Progenitor cell of endocrine pancreas (in vitro differentiated cells): ENCODE measurements around the gene SMCO2. TPM values are rescaled to one million over a fixed set of nuclear protein-coding genes. Genes with fewer than 3 reads are reported as not detected.

Experiments used
- DNase-seq: peaks from one replicate; pipeline ENCODE4 v3.0.0; 2021; ENCODE audit warnings: low spot score; ENCODE audit not compliant: unreplicated experiment
- H3K27ac Mint-ChIP-seq: 2 replicates; pipeline ENCODE4 v1.8.0; 2021; ENCODE audit warnings: mild to moderate bottlenecking, moderate library complexity, mixed read lengths
- H3K27me3 Mint-ChIP-seq: 2 replicates; pipeline ENCODE4 v1.8.0; 2021; ENCODE audit warnings: mixed read lengths
- H3K36me3 Mint-ChIP-seq: 2 replicates; pipeline ENCODE4 v1.8.0; 2022; ENCODE audit warnings: mixed read lengths; ENCODE audit not compliant: insufficient read depth
- H3K4me1 Mint-ChIP-seq: 2 replicates; pipeline ENCODE4 v1.8.0; 2021; ENCODE audit warnings: low read depth, mixed read lengths
- H3K4me3 Mint-ChIP-seq: 2 replicates; pipeline ENCODE4 v1.8.0; 2021; ENCODE audit warnings: low read depth, mild to moderate bottlenecking, moderate library complexity, mixed read lengths
- H3K9me3 Mint-ChIP-seq: 2 replicates; pipeline ENCODE4 v1.8.0; 2021; ENCODE audit warnings: low read depth, mixed read lengths
- total RNA-seq: library from RNA; stranded (reverse); gene quantifications from 2 replicates; pipeline ENCODE4 v1.2.1, GENCODE V29; 2021
- TF ChIP-seq, protein P1 (sequence below): fragments of 200-600 bp; sonication (generic); IDR thresholded peaks from one replicate; pipeline ENCODE4 v1.5.0; 2021; ENCODE audit warnings: antibody characterized with exemption, mild to moderate bottlenecking; ENCODE audit not compliant: unreplicated experiment

SMCO2 gene
- total RNA-seq, 1 donor from 2014 or later = 1.4 TPM

DNA sequence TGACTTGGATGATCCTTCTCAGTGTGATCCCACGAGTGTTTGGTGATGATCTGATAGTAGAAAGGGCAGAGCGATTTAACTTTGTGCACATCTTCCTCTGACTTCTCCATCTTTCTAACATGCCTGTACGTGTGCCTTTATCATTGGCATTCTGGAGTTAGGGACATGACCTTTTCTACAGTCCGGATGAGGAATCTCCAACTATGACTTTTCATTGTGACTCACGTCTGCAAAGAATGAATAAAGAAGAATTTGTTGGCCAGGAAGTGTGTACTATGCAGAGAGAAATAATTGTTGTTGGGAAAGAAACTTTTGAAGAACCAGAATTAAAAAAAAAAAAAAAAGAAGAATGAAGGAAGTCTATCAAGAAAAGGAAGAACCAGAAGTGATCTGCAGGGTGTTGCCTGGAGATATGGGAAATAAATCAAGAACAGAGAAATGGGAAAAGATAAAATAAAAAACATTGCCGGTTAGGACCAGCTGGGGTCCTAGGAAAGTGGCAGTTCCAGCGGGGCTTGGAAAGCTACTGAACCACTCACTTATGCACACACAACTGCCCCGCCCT, 102.8 kb downstream of the SMCO2 start:
- Mint-ChIP-seq H3K27ac (peak overlapping the region; percentile 0), H3K4me3 (no peak overlapping the region), H3K27me3 (no peaks in the 10 kb centered on the region), H3K36me3 (peaks cover 5% of the 10 kb centered on the region), H3K9me3 (peaks cover 3% of the 10 kb centered on the region), H3K4me1 (peaks cover 18% of the 10 kb centered on the region)
- DNase-seq = no peak
- TF ChIP-seq, protein P1, sequence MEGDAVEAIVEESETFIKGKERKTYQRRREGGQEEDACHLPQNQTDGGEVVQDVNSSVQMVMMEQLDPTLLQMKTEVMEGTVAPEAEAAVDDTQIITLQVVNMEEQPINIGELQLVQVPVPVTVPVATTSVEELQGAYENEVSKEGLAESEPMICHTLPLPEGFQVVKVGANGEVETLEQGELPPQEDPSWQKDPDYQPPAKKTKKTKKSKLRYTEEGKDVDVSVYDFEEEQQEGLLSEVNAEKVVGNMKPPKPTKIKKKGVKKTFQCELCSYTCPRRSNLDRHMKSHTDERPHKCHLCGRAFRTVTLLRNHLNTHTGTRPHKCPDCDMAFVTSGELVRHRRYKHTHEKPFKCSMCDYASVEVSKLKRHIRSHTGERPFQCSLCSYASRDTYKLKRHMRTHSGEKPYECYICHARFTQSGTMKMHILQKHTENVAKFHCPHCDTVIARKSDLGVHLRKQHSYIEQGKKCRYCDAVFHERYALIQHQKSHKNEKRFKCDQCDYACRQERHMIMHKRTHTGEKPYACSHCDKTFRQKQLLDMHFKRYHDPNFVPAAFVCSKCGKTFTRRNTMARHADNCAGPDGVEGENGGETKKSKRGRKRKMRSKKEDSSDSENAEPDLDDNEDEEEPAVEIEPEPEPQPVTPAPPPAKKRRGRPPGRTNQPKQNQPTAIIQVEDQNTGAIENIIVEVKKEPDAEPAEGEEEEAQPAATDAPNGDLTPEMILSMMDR = no peak

DNA sequence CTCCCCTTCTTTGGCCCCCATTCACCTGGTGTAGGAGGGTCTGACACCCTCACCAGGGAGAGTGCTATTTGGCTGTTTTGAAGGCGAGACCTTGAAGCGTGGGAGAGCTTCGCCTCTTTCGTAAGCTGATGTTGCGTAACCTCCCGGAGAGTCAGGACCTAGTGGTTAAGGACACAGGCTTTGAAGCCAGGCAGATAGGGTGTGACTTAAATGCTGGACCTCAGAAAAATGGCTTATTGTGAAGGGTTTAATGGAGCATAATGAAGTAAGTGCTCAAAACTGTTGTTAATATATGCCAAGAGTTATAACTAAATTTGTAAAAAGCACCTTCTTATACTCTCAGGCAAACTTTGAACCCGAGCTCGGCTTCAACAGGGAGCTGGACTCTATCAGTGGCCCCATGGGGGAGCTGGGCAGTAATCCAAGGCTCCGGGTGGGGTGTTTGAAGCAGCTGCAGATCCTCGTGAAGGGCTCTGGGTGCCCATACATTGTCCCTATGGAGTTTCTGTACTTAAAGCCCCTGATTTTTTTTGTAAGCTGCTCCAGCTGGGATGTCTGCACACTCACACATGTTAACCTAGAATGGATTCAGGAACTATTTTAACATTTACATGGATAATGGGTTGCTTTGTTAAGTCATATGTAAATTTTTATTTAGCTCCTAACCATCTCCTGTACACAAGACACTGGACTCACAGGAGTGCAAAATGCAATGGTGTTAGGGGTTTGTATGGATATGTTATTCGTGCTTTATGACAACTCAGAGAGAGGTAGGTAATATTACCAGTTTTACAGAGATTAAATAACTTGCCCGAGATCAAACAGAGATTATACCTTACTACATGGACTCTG, 103.5 kb downstream of the SMCO2 start:
- Mint-ChIP-seq H3K4me3 (no peak overlapping the region), H3K9me3 (no peaks in the 10 kb centered on the region), H3K4me1 (peaks cover 23% of the 10 kb centered on the region), H3K36me3 (peaks cover 1% of the 10 kb centered on the region), H3K27me3 (no peaks in the 10 kb centered on the region), H3K27ac (peak overlapping the region; percentile 0)
- TF ChIP-seq, protein P1 = no peak
- no peak for DNase-seq

DNA sequence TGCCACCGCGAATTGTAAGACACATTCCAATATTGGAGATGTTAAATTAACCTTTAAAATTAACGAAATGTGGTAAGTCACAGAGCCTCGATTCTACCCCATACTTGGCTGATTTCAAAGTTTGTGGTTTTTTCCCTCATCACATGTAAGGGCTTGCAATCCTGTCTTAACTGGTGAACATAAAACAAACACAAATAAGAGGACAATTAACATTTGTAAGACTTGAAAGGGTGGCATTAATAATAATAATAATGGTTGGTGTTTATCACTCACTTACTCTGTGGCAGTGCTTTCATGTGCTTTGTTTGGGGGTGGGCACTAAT, 104.1 kb downstream of the SMCO2 start:
- Mint-ChIP-seq H3K27me3 (no peaks in the 10 kb centered on the region), H3K4me1 (peaks cover 26% of the 10 kb centered on the region), H3K9me3 (no peaks in the 10 kb centered on the region), H3K4me3 (no peak overlapping the region), H3K27ac (no peak overlapping the region), H3K36me3 (peaks cover 1% of the 10 kb centered on the region)
- DNase-seq = no peak
- TF ChIP-seq, protein P1 = no peak

DNA sequence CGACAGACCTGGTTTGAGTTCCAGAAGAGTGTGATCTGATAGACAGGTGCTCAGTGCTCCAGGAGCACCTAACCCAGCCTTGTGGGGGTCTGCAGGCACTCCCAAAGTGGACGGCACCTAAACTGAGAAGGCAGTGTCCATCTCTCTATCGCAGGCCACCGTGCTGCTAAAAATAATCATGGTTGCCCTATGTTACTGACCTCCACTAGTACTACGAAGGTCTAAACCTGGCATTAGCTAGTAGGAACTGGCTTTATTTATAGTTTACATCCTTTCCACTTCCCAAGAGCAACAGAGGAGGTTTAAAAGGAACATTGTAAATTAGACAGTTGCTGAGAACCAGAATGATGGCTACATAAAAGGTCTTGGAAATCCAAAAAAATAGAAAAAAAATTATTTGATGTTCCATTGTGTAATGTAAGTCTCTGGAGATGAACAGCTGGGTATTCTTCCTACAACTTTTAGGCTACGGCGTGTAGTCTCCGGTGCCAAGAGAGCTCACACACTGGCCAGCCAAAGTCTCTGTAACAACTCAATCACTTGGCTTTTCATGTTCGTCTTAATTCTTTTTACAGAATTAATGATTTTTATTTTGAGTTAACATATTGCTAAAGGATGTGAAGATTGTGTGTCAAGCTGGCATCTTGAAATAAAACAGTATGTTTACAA, 104.8 kb downstream of the SMCO2 start:
- Mint-ChIP-seq H3K9me3 (no peaks in the 10 kb centered on the region), H3K36me3 (peaks cover 1% of the 10 kb centered on the region), H3K4me3 (no peak overlapping the region), H3K27me3 (no peaks in the 10 kb centered on the region), H3K4me1 (peaks cover 26% of the 10 kb centered on the region), H3K27ac (no peak overlapping the region)
- no peak for DNase-seq
- TF ChIP-seq, protein P1 = no peak

Other genes starting within 250 kb of the SMCO2 start
- gene STK38L, start 202.4 kb upstream of the SMCO2 start, total RNA-seq = 145 and 149 TPM in 2 replicates
- gene BMAL2, start 113.9 kb upstream of the SMCO2 start, total RNA-seq = 26.0 and 28.8 TPM in 2 replicates
- gene PPFIBP1, start 77.5 kb downstream of the SMCO2 start, total RNA-seq = 85.4 and 85.7 TPM in 2 replicates
- 2.8 and 3.0 TPM in 2 replicates for gene REP15, start 249.7 kb downstream of the SMCO2 start, total RNA-seq